Measurements from ENCODE around the gene RGS10.
"Not testable (repeated sequence)": the region's sequence is repeated elsewhere in the genome, so short reads cannot be mapped to it uniquely, and the experiment has no call there.

GRCh38 chr10:119532791-119533190 is 9.7 kb downstream of the RGS10 start:
- not testable (repeated sequence) for TF ChIP-seq ELF4 (CRISPR knock-in tag; IDR thresholded peaks at IDR 0.05; ENCODE audit: low read depth); CTCF (IDR thresholded peaks at IDR 0.05); ATF2 (CRISPR knock-in tag; IDR thresholded peaks at IDR 0.05; ENCODE audit: borderline replicate concordance, low read depth); NR1H2 (CRISPR knock-in tag; IDR thresholded peaks at IDR 0.05)

Measured in WTC11 (cell line).